Mammary epithelial cell (primary cell): ENCODE measurements around the gene NKD1.

Source experiments
- CTCF ChIP-seq, 2 donors: IDR thresholded peaks in 1 of 2; conservative IDR thresholded peaks in 1 of 2; 2 replicates each; pipeline ENCODE4 v1.5.1; 2011 to 2012; ENCODE audit warnings: inconsistent platforms in 2 of 2, low read length in 2 of 2, mild to moderate bottlenecking in 2 of 2, control low read depth in 1 of 2, low read depth in 1 of 2; ENCODE audit not compliant: insufficient read depth in 1 of 2; ENCODE audit errors: extremely low read depth in 1 of 2
- EZH2 ChIP-seq: IDR thresholded peaks from 2 replicates; pipeline ENCODE4 v1.6.1; 2012; ENCODE audit warnings: low read length, inconsistent platforms, borderline replicate concordance

GRCh38 chr16:50598256-50598894 is 50.2 kb downstream of the NKD1 start:
- no peak for TF ChIP-seq CTCF (conservative IDR thresholded peaks at IDR 0.05 in 1 of 2, IDR thresholded peaks at IDR 0.05 in 1 of 2; ENCODE audit: extremely low read depth in 1 of 2, insufficient read depth in 1 of 2, low read depth in 1 of 2, low read length in 2 of 2)
- TF ChIP-seq EZH2, result no peak
